ENCODE results near the gene PCBD1. TPM values are rescaled to one million over a fixed set of nuclear protein-coding genes. Genes with fewer than 3 reads are reported as not detected.
"Not testable (repeated sequence)": the region's sequence is repeated elsewhere in the genome, so short reads cannot be mapped to it uniquely, and the experiment has no call there.

The PCBD1 gene
- total RNA-seq, 1 donor: 26.8 TPM

GRCh38 chr10:70872291-70872690 lies 16.1 kb downstream of the PCBD1 start:
- no peak overlapping the region for H3K4me3 ChIP-seq (ENCODE audit: low read depth, low read length)
- TF ChIP-seq, protein P1, sequence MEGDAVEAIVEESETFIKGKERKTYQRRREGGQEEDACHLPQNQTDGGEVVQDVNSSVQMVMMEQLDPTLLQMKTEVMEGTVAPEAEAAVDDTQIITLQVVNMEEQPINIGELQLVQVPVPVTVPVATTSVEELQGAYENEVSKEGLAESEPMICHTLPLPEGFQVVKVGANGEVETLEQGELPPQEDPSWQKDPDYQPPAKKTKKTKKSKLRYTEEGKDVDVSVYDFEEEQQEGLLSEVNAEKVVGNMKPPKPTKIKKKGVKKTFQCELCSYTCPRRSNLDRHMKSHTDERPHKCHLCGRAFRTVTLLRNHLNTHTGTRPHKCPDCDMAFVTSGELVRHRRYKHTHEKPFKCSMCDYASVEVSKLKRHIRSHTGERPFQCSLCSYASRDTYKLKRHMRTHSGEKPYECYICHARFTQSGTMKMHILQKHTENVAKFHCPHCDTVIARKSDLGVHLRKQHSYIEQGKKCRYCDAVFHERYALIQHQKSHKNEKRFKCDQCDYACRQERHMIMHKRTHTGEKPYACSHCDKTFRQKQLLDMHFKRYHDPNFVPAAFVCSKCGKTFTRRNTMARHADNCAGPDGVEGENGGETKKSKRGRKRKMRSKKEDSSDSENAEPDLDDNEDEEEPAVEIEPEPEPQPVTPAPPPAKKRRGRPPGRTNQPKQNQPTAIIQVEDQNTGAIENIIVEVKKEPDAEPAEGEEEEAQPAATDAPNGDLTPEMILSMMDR (IDR thresholded peaks at IDR 0.05; ENCODE audit: insufficient read depth, low read depth, low read length): no peak
- DNase-seq (ENCODE audit: low read depth): no peak

- no peak overlapping the region for H3K4me3 ChIP-seq (ENCODE audit: low read depth, low read length)
- TF ChIP-seq, protein P1 (IDR thresholded peaks at IDR 0.05; ENCODE audit: insufficient read depth, low read depth, low read length): no peak
- DNase-seq (ENCODE audit: low read depth): peak; percentile 53
Measured at GRCh38 chr10:70866424-70866823, 21.9 kb downstream of the PCBD1 start.

DNA sequence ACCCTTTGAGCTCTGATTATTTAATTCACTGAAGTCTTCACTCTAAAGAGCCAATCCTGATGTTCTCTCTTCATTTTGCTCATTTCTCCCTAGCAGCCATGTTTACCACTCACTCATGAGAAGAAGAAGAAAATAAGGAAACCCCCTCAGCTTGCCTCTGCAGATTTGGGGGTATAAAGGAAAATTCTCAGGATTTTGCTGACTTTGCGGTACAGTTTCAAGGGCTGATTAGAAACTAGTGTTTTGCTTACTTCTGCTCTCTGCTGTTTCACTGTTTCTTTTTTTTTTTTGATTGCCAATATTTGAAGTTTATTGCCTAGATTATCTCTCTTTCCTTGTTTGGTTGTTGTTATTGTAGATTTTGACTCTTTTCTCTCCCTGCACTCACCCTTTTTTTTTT lies 23.4 kb downstream of the PCBD1 start:
- no peak for DNase-seq (ENCODE audit: low read depth)
- TF ChIP-seq, protein P1 (IDR thresholded peaks at IDR 0.05; ENCODE audit: insufficient read depth, low read depth, low read length): no peak
- no peak overlapping the region for H3K4me3 ChIP-seq (ENCODE audit: low read depth, low read length)

- no peak overlapping the region for H3K4me3 ChIP-seq (ENCODE audit: low read depth, low read length)
- TF ChIP-seq, protein P1 (IDR thresholded peaks at IDR 0.05; ENCODE audit: insufficient read depth, low read depth, low read length): no peak
- DNase-seq (ENCODE audit: low read depth): no peak
Measured at GRCh38 chr10:70863470-70864160, 24.8 kb downstream of the PCBD1 start.

GRCh38 chr10:70861495-70862197 lies 26.7 kb downstream of the PCBD1 start:
- H3K4me3 ChIP-seq (ENCODE audit: low read depth, low read length); DNase-seq (ENCODE audit: low read depth): not testable (repeated sequence)

DNA sequence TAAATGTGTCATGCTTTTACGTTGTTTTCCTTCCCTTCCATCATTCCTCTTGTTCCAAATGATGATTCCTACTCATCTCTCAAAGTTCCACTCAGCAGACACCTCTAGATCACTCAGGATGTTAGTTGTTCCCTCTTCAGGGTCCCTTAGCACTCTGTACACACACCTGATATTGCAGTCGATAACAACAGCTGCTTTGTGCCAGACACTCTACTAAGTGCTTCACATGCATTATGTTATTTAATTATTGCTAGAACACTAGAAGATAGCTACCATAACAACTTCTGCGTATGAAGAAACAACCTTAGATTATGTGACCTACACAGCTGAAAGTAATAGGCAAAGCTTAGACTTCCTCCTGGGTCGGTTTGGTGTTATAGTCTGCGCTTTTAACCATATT lies 29.6 kb downstream of the PCBD1 start:
- no peak for DNase-seq (ENCODE audit: low read depth)

DNA sequence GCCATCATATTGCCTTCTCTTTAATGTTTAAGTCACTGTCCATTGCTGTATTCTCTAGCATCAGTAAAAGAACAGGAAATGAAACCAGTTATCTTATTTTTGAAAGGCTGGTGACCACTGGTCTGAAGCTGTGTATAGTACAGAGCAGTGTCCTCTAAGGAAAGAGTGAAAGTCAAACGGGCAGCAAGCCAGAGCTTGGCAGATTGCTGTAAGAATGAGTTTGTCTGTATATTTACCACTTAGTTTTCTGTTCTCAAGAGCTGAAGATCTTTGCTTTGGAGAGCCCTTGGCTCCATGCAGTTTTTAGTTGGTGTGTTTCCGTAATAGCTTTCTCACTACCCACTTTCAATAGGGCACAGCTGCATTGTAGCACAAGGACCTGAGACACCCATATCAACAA lies 31.9 kb downstream of the PCBD1 start:
- H3K4me3 ChIP-seq (ENCODE audit: low read depth, low read length): no peak overlapping the region
- TF ChIP-seq, protein P1 (IDR thresholded peaks at IDR 0.05; ENCODE audit: insufficient read depth, low read depth, low read length): no peak
- DNase-seq (ENCODE audit: low read depth): no peak

More for the DNA sequence above, 29.6 kb downstream of the PCBD1 start:
- no peak overlapping the region for H3K4me3 ChIP-seq (ENCODE audit: low read depth, low read length)
- TF ChIP-seq, protein P1 (IDR thresholded peaks at IDR 0.05; ENCODE audit: insufficient read depth, low read depth, low read length): no peak
